AML-193 (cell line): ENCODE measurements around the gene TARS3.
"Not testable (repeated sequence)": the region's sequence is repeated elsewhere in the genome, so short reads cannot be mapped to it uniquely, and the experiment has no call there.

Experiments
- DNase-seq, 2 experiments: peaks; one replicate each; lab custom pipeline; 2025; lab: John Stamatoyannopoulos, UW

TARS3 gene

GRCh38 chr15:101654624-101655337, 69.5 kb downstream of the TARS3 start:
- not testable (repeated sequence) for DNase-seq

GRCh38 chr15:101654171-101654570, 70.1 kb downstream of the TARS3 start:
- no peak for DNase-seq

DNA sequence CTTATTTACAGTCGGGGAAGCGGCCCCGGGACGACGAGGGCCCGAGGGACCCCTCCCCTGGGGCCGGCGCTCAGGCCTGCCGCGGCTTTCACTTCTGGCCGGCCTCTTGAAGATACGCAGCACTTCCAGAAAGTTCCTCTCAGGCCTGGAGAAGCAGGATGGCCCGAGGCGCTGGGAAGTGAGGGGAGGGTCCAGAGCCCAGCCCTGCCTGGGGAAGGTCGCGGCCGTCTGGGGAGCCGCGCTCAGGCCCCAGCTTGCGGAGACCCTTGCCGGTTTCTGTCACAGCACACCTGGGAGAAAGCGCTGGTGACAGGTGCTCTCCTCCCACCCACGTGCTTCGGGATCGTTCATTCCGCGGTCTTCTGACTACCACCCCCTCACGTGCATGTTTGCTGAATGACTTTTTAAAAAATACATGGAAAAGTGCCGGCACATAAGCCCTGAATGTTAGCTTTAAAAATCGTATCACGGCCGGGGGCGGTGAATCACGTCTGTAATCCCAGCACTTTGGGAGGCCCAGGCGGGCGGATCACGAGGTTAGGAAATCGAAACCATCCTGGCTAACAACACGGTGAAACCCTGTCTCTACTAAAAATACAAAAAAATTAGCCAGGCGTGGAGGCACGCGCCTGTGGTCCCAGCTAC, 71.4 kb downstream of the TARS3 start:
- peak in 1 of 2 experiments; percentile 20 for DNase-seq

DNA sequence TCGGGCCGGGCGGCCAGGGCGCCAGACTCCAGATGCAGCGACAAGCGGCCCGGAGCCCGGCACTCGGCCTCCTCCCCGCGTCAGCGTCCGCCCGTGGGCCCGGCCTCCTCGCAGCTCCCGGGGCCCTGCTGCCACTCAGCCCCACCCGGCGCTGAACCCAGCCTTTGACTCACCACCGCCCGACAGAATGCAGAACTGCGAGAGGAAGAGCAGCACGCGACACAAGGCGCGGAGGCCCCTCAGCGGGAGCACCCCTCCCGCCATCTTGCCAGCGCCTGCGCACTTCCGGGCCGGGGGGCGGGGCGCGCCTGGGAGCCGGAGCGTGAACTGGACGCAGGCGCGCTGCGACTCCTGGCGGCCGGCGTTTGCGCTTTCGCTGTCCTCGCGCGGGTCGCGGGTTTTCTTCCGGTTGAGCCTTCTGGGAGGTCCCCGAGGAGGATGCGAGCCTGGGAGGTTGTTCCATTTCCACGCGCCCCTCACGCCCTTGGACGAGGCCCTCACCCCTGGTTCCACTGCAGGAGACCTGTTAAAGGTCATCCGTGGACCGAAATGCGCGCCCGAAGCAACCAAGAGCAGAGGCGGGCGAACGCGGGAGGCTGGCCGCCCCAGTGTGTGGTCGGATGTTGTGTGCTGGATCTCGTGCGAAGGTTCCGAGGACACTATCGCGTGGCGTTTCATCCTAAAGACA, 72.0 kb downstream of the TARS3 start, which contains the start of gene TM2D3:
TM2D3 (minus strand) TSS at position 284 of the 688 bp plus-strand sequence; CDS start at position 264, 20 bp downstream.
- DNase-seq = peak; percentile 88

- peak; percentile 32 to 45 for DNase-seq
Measured at GRCh38 chr15:101651554-101652097, 72.6 kb downstream of the TARS3 start.

DNA sequence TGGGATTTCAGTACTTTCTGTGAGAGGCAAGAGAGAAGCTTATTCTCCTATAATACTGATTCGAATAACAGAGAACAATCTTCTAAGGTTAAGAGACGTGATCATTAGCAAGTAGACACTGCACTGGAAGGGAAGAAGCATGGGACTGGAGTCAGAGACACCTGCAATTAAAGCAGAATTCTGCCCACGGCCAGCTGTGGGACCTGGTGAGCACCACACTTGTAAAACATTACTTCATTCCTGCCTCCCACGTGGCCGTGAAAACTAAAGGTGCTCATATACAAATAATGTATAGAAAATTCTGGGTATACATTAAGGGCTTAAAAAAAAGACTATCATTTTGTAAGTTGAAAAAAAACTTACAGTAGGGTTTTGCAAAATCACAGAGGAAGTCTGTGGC, 74.1 kb downstream of the TARS3 start:
- DNase-seq = peak in 1 of 2 experiments; percentile 5

DNA sequence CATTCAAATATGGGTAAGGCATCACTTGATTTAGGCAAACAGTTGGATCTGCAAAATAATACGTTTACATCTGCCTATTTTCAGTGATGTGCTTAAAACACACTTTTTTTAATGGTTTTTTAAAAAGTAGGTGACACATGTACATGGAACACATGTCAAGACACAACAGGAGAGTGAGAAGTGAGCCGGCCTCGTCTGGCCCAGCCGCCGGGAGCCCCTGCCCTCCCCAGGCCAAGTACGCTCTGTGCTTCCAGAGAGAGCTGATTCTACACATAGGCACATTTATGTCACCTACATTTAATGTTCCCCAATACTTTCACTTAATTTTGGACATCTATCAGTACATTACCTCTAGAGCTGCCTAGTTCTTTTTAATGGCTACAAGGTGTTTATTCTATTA, 75.9 kb downstream of the TARS3 start:
- no peak for DNase-seq

DNA sequence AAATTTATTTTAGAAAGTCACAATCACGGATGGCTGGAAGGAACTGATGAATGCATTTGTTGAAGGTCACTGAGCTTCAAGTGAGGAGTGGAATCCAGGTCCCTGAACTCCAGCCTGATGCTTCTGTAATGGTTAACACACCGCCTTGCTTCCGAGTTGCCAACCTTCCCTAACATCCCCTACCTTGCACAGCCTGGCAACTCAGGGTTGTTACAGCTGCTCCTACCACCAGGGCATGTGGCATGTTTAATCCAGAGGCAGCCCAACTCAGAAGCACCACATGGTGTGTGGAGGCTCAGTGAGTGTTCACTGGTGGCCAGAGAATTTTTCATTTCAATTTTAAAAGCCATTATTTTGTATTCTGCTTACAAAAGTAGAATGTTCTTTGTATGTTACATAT, 77.0 kb downstream of the TARS3 start:
- no peak for DNase-seq

DNA sequence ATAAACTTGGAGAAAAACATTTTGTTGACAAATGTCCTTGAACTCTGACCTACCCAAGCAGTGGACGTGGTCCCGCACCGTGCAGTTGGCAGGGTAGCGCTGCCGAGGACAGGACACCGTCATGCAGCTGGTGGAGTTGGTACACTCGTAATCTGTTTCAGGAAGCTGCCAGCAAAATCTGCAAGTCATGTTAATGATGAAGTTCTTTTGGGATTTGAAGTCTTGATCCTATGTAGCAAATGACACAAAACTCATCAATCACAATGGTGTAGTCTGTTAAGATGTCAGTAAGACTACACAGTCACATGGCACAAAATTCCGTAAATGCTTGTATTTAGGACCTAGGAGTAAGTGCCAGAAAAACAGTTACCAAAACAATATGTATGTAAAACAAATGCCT, 77.6 kb downstream of the TARS3 start:
- no peak for DNase-seq

DNA sequence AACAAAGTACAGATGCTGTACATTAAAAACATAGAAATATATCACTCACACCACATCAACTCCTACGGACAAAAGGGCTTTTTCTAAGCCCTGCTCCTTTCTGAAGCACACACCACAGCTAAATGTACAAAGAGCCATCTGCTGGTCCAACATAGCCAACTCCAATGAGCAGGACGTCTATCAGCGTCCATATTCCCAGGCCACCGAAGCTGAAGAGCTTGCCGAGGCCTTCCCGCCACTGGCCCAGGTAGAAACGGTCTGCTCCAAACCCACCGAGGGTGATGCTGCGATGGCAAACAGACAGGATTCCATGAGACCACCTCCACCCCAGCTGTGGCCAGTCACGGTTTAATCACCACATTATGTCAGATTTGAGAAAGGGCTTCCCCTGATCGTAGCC, 81.9 kb downstream of the TARS3 start:
- DNase-seq = no peak

GRCh38 chr15:101641894-101642293, 82.4 kb downstream of the TARS3 start:
- DNase-seq = peak; percentile 90 to 91

- DNase-seq = peak; percentile 64 to 73
Measured at GRCh38 chr15:101641129-101641764, 83.0 kb downstream of the TARS3 start.

- DNase-seq = no peak
Measured at GRCh38 chr15:101639667-101640066, 84.6 kb downstream of the TARS3 start.

- DNase-seq = no peak
Measured at GRCh38 chr15:101637919-101638318, 86.4 kb downstream of the TARS3 start.

GRCh38 chr15:101637516-101637915, 86.8 kb downstream of the TARS3 start:
- no peak for DNase-seq

DNA sequence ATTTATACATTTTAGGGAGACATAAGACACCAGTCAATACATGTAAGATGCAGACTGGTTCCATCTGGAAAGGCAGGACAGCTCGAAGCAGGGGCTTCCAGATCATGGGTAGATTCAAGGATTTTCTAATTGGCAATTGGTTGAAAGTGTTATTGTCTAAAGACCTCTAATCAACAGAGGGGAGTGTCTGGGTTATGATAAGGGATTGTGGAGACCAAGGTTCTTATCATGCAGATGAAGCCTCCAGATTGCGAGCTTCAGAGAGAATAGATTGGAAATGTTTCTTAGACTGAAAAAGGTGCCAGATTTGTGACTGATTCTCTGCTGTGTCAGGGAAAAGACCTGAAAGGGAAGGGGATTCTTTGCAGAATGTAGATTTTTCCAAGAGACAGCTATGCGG, 87.2 kb downstream of the TARS3 start:
- no peak for DNase-seq

- DNase-seq = no peak
Measured at GRCh38 chr15:101635944-101636727, 88.1 kb downstream of the TARS3 start.

DNA sequence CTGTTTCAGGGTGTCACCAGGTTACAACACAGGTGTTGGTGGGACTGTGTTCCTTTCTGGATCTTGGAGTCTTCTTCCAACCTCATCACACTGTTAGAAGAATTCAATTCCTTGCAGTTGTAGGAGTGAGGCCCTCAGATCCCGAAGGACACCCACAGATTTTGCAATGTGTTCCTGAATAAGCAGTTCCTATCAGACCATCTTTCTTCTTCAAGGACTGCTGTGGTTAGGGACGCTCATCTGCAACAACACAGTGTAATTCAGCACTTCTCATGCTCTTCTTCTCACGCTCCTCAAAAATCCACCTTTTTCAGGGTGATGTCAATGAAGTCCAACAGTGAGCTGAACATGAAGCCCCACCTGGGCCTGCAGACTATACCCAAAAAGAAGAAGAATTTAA, 90.9 kb downstream of the TARS3 start:
- DNase-seq = no peak

- not testable (repeated sequence) for DNase-seq
Measured at GRCh38 chr15:101626729-101627128, 97.5 kb downstream of the TARS3 start.

GRCh38 chr15:101625980-101626379, 98.3 kb downstream of the TARS3 start:
- no peak for DNase-seq

- peak; percentile 38 to 63 for DNase-seq
Measured at GRCh38 chr15:101625184-101625583, 99.1 kb downstream of the TARS3 start.
